HepG2 (cell line): ENCODE results near the gene ASB7. TPM values are rescaled to one million over a fixed set of nuclear protein-coding genes. Genes with fewer than 3 reads are reported as not detected.

Experiments
- ATAC-seq: fragments of 200-7000 bp; cut with Tn5 transposase; 3 replicates; pipeline ENCODE4 v1.9.1; 2020; ENCODE audit warnings: mild to moderate bottlenecking, moderate library complexity
- BruUV-seq: library from RNA; stranded (reverse); fragments of 400-500 nt; replicated peaks from 2 replicates; lab custom pipeline; 2021; lab: Mats Ljungman, UMichigan
- CTCF ChIA-PET: fragments of 300-600 bp; formaldehyde crosslinking; extraction: SDS; loops from one replicate; lab custom pipeline; 2021; ENCODE audit warnings: low total read pairs, inconsistent platforms, low intra/inter-chr PET ratio; lab: Yijun Ruan, JAX
- POLR2A ChIA-PET: fragments of 350-600 bp; sonication (Branson Sonifier 250); formaldehyde crosslinking; loops from one replicate; lab custom pipeline; 2020; ENCODE audit warnings: antibody characterized with exemption, inconsistent platforms; lab: Yijun Ruan, JAX
- DNase-seq: peaks from one replicate; pipeline ENCODE4 v3.0.0-alpha.2; 2015; ENCODE audit warnings: low spot score
- FAIRE-seq: peaks from 3 replicates; lab custom pipeline; 2011; peaks lifted over from hg19 to GRCh38; lab: Jason Lieb, UNC
- H2AFZ ChIP-seq: one replicate; pipeline ENCODE4 v1.6.1; 2011; ENCODE audit warnings: low read length, inconsistent platforms
- H3K27ac ChIP-seq: fragments of 300-600 bp; 3 replicates; pipeline ENCODE4 v1.8.0; 2011; ENCODE audit warnings: mixed run types, mild to moderate bottlenecking, mixed read lengths, low read length, inconsistent platforms; ENCODE audit not compliant: insufficient read depth; ENCODE audit errors: extremely low read length
- H3K27me3 ChIP-seq, 2 experiments: fragments of 200-600 bp in 1 of 2; 2 replicates in 1 of 2; 3 replicates in 1 of 2; pipeline versions ENCODE4 v1.6.0 to v1.8.0; 2011; ENCODE audit warnings: low read length in 2 of 2, mild to moderate bottlenecking in 2 of 2, moderate library complexity in 2 of 2, inconsistent platforms in 1 of 2; ENCODE audit not compliant: insufficient read depth in 2 of 2, control insufficient read depth in 1 of 2
- H3K36me3 ChIP-seq, 2 experiments: fragments of 200-600 bp in 1 of 2; replicated peaks in 1 of 2; 2 replicates in 1 of 2; 3 replicates in 1 of 2; pipeline versions ENCODE4 v1.5.1 to v1.8.0; 2011; ENCODE audit warnings: low read length in 2 of 2, inconsistent platforms in 1 of 2; ENCODE audit not compliant: insufficient read depth in 2 of 2, control insufficient read depth in 1 of 2
- H3K4me1 ChIP-seq: 2 replicates; pipeline ENCODE4 v1.5.1; 2012; ENCODE audit warnings: low read length, inconsistent platforms; ENCODE audit not compliant: insufficient read depth
- H3K4me2 ChIP-seq: 2 replicates; pipeline ENCODE4 v1.6.0; 2011; ENCODE audit warnings: low read depth, low read length, inconsistent platforms
- H3K4me3 ChIP-seq, 3 experiments: fragments of 200-600 bp in 1 of 3; sonication (generic), shearing (Covaris generic) in 1 of 3; replicated peaks in 1 of 3; 2 replicates each; pipeline ENCODE4 v1.5.1; 2011 to 2016; ENCODE audit warnings: low read length in 3 of 3, inconsistent platforms in 2 of 3, low read depth in 2 of 3, mild to moderate bottlenecking in 2 of 3, control low read depth in 1 of 3, mixed read lengths in 1 of 3; ENCODE audit not compliant: insufficient read depth in 1 of 3
- H3K79me2 ChIP-seq: one replicate; pipeline ENCODE4 v1.6.1; 2011; ENCODE audit warnings: low read length, inconsistent platforms; ENCODE audit not compliant: insufficient read depth
- H3K9ac ChIP-seq: 2 replicates; pipeline ENCODE4 v1.6.0; 2011; ENCODE audit warnings: mild to moderate bottlenecking, low read depth, low read length, inconsistent platforms; ENCODE audit not compliant: insufficient read depth
- H3K9me3 ChIP-seq: 2 replicates; pipeline ENCODE4 v1.5.1; 2012; ENCODE audit warnings: mild to moderate bottlenecking, low read length
- H4K20me1 ChIP-seq: 2 replicates; pipeline ENCODE4 v1.6.0; 2011; ENCODE audit warnings: inconsistent platforms, mild to moderate bottlenecking, low read length, moderate library complexity; ENCODE audit not compliant: insufficient read depth
- AHR ChIP-seq: IDR thresholded peaks from 2 replicates; pipeline ENCODE4 v1.6.1; 2018; ENCODE audit warnings: missing genetic modification reagents, missing compliant biosample characterization
- ATF1 ChIP-seq: IDR thresholded peaks from 2 replicates; pipeline ENCODE4 v1.6.1; 2016; ENCODE audit warnings: mild to moderate bottlenecking, control low read depth
- CBX1 ChIP-seq: IDR thresholded peaks from one replicate; pipeline ENCODE4 v1.6.1; 2016; ENCODE audit warnings: antibody characterized with exemption, low read depth
- CHD4 ChIP-seq: fragments of 200-600 bp; sonication (generic); IDR thresholded peaks from 2 replicates; pipeline ENCODE4 v1.7.0; 2017; ENCODE audit warnings: mild to moderate bottlenecking, low read length, borderline replicate concordance
- NFIB ChIP-seq: sonication (generic); formaldehyde crosslinking; IDR thresholded peaks from 2 replicates; pipeline ENCODE4 v1.9.0; 2021; ENCODE audit warnings: missing genetic modification reagents, mild to moderate bottlenecking, borderline replicate concordance
- RARA ChIP-seq: IDR thresholded peaks from 2 replicates; pipeline ENCODE4 v1.6.1; 2016; ENCODE audit warnings: missing genetic modification reagents, missing compliant biosample characterization
- TFE3 ChIP-seq: IDR thresholded peaks from 2 replicates; pipeline ENCODE4 v1.6.1; 2016
- ZBTB7A ChIP-seq: sonication (generic); formaldehyde crosslinking; IDR thresholded peaks from 2 replicates; pipeline ENCODE4 v1.8.0; 2022; ENCODE audit warnings: mild to moderate bottlenecking, missing genetic modification reagents
- ZNF615 ChIP-seq: sonication (generic); formaldehyde crosslinking; IDR thresholded peaks from 2 replicates; pipeline ENCODE4 v1.5.0; 2020; ENCODE audit warnings: mild to moderate bottlenecking, missing genetic modification reagents, borderline replicate concordance
- ZNF772 ChIP-seq: sonication (generic); formaldehyde crosslinking; IDR thresholded peaks from 2 replicates; pipeline ENCODE4 v1.5.0; 2020; ENCODE audit warnings: mild to moderate bottlenecking, missing genetic modification reagents
- WGBS: methylation state at CpG from one replicate; pipeline ENCODE4 v1.1.6; 2017; ENCODE audit warnings: low lambda C conversion rate; 5-methylcytosine and 5-hydroxymethylcytosine counted together
- in situ Hi-C: cut with HindIII; loops from 2 replicates; pipeline ENCODE4 v1.10.0; 2017; ENCODE audit warnings: low pct_unique_long_range_greater_than_20kb; ENCODE audit not compliant: extremely low pct_ligation_motif_present
- intact Hi-C: fragments of 100-400 bp; cut with micrococcal nuclease; formaldehyde crosslinking; loops from one replicate; pipeline ENCODE4 v1.10.0; 2022; ENCODE audit not compliant: unreplicated experiment
- polyA plus RNA-seq, 8 experiments: library from polyadenylated mRNA; depleted of rRNA in 3 of 8; stranded (reverse) in 7 of 8; unstranded in 1 of 8; fragments of >200 nt; fragmentation: Illumina TruSeq in 4 of 8; extraction: Trizol in 4 of 8; gene quantifications; 2 replicates each; pipeline versions ENCODE4 v1.2.1 to v1.2.3, GENCODE V29; 2011 to 2016; ENCODE audit warnings: low read depth in 4 of 8, missing spikeins in 1 of 8, mixed read lengths in 1 of 8; ENCODE audit not compliant: insufficient read depth in 1 of 8
- total RNA-seq, 5 experiments: library from RNA; depleted of rRNA; stranded (reverse); fragments of >200 nt; fragmentation: Illumina TruSeq; extraction: Trizol; gene quantifications; 2 replicates each; pipeline ENCODE4 v1.2.3, GENCODE V29; 2016; ENCODE audit warnings: low read depth in 1 of 5

The ASB7 gene
- total and polyA plus RNA-seq, 2 of the 13 experiments (the other 11 are each of a cell fraction or from before 2014, with no cell fraction given): 7.7 to 12.1 TPM

GRCh38 chr15:100628746-100629145 is 26.4 kb downstream of the ASB7 start:
- H4K20me1 ChIP-seq: peaks cover 3% of the 10 kb centered on the region
- no peak overlapping the region for H3K4me3 ChIP-seq
- H2AFZ ChIP-seq: no peak overlapping the region
- DNase-seq (no peak), ATAC-seq (no peak), FAIRE-seq (no peak)
- H3K79me2 ChIP-seq: peaks cover 12% of the 10 kb centered on the region
- H3K27ac ChIP-seq: no peak overlapping the region
- BruUV-seq: no TSS peak
- H3K27me3 ChIP-seq: no peaks in the 10 kb centered on the region
- in situ Hi-C loops (no loop called here), intact Hi-C loops (no loop called here)
- CTCF ChIA-PET: interaction anchor here (1.5 to 2.2 kb wide), 3 partner anchors 22 to 379 kb away, joined by 5 to 23 read pairs (median 15); no protein-coding TSS in a partner anchor
- WGBS: 94% methylated on average over 3 of the region's 3 CpGs
- POLR2A ChIA-PET: no interaction called here
- no peak overlapping the region for H3K9ac ChIP-seq
- H3K36me3 ChIP-seq: peaks cover 9 to 44% of the 10 kb centered on the region in 2 experiments; a peak in 4 of 5 replicates
- no peak overlapping the region for H3K4me2 ChIP-seq
- peaks cover 2% of the 10 kb centered on the region; the same call in 1 of the 2 replicates for H3K4me1 ChIP-seq
- no peak for TF ChIP-seq ZNF615 (CRISPR knock-in tag)
- TF ChIP-seq RARA (CRISPR knock-in tag): no peak
- no peak for TF ChIP-seq ZBTB7A (CRISPR knock-in tag)
- no peaks in the 10 kb centered on the region for H3K9me3 ChIP-seq

GRCh38 chr15:100631831-100632230 is 29.4 kb downstream of the ASB7 start:
- H3K4me3 ChIP-seq: no peak overlapping the region
- no peak overlapping the region for H2AFZ ChIP-seq
- no TSS peak for BruUV-seq
- peaks cover 10 to 45% of the 10 kb centered on the region in 2 experiments; a peak in 4 of 5 replicates for H3K36me3 ChIP-seq
- intact Hi-C loops (no loop called here), in situ Hi-C loops (no loop called here)
- no peak overlapping the region for H3K27ac ChIP-seq
- peaks cover 7% of the 10 kb centered on the region for H4K20me1 ChIP-seq
- TF ChIP-seq CBX1: no peak
- TF ChIP-seq CHD4: no peak
- TF ChIP-seq AHR: no peak
- no peak for TF ChIP-seq NFIB
- TF ChIP-seq ZNF772 (CRISPR knock-in tag): no peak
- TF ChIP-seq TFE3: no peak
- no peak for TF ChIP-seq ATF1 (CRISPR knock-in tag)
- H3K27me3 ChIP-seq: no peaks in the 10 kb centered on the region
- CTCF ChIA-PET: no interaction called here
- no peaks in the 10 kb centered on the region for H3K9me3 ChIP-seq
- POLR2A ChIA-PET: no interaction called here
- over 99% methylated on average over 6 of the region's 10 CpGs for WGBS
- no peak for DNase-seq
- H3K9ac ChIP-seq: no peak overlapping the region
- no peak for ATAC-seq
- peaks cover 32% of the 10 kb centered on the region for H3K79me2 ChIP-seq
- peaks cover 21% of the 10 kb centered on the region for H3K4me1 ChIP-seq
- H3K4me2 ChIP-seq: no peak overlapping the region
- no peak for FAIRE-seq
